ENCODE measurements around the gene SLC44A3. TPM values are rescaled to one million over a fixed set of nuclear protein-coding genes. Genes with fewer than 3 reads are reported as not detected.

The SLC44A3 gene
- total and polyA plus RNA-seq, 2 of the 13 experiments (the other 11 are each of a cell fraction or from before 2014, with no cell fraction given) = 6.8 to 14.1 TPM

DNA sequence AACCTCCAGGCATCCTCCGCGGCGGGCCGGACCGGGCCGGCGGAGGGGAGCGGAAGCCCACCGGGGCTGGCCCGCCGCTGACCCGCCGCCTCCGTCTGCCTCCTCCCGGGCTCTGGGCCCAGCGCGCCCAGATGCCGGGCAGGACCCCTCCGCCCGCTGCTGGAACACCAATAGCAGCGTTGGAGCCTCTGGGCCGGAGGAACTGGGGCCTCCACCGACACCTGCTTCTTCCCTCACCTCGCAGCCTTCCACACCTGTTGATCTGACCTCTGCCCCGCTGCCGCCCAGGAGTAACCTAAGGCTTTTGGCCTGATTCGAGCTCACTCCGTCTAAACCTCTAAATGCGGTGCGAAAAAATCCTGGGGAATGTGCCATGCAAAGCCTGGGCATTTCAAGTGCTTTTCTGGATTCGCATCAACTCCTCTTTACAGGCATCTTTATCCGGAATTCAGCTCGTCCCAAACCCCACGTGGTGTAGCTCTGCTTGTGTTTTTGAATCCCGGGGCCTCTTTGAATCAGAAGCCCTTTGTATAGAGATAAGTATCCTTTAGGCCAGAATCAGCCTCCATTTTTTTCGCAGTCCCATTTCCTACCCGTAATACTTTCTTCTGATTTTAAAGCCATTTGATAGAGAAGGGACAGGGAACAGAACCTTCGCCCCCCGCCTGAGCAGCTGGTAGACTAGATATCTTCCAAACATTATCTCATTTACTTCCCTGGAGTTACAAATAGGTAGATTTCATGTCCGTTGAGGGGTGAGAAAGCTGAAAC is 107.4 kb downstream of the SLC44A3 start (continued):
- TF ChIP-seq PCBP2 (optimal IDR thresholded peaks at IDR 0.05; ENCODE audit: low read depth, low read length, poor library complexity, severe bottlenecking) = no peak
- 0 out of 2 replicates have a peak, but pooled peaks have one; percentile 13 for TF ChIP-seq UBTF (CRISPR knock-in tag; IDR thresholded peaks at IDR 0.05)
- peak; percentile 13; the same call in 1 of the 2 replicates for TF ChIP-seq SIN3A (IDR thresholded peaks at IDR 0.05; ENCODE audit: borderline replicate concordance, low read depth, low read length)
- TF ChIP-seq BRD4 (CRISPR knock-in tag; IDR thresholded peaks at IDR 0.05) = 0 out of 2 replicates have a peak, but pooled peaks have one; percentile 29
- TF ChIP-seq KMT2A (CRISPR knock-in tag; IDR thresholded peaks at IDR 0.05) = 0 out of 2 replicates have a peak, but pooled peaks have one; percentile 5
- TF ChIP-seq KLF6 (CRISPR knock-in tag; IDR thresholded peaks at IDR 0.05) = no peak
- TF ChIP-seq, protein P1, sequence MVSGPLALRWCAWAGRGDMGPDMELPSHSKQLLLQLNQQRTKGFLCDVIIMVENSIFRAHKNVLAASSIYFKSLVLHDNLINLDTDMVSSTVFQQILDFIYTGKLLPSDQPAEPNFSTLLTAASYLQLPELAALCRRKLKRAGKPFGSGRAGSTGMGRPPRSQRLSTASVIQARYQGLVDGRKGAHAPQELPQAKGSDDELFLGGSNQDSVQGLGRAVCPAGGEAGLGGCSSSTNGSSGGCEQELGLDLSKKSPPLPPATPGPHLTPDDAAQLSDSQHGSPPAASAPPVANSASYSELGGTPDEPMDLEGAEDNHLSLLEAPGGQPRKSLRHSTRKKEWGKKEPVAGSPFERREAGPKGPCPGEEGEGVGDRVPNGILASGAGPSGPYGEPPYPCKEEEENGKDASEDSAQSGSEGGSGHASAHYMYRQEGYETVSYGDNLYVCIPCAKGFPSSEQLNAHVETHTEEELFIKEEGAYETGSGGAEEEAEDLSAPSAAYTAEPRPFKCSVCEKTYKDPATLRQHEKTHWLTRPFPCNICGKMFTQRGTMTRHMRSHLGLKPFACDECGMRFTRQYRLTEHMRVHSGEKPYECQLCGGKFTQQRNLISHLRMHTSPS (CRISPR knock-in tag; IDR thresholded peaks at IDR 0.05; ENCODE audit: low read depth) = no peak
- TF ChIP-seq, protein P2, sequence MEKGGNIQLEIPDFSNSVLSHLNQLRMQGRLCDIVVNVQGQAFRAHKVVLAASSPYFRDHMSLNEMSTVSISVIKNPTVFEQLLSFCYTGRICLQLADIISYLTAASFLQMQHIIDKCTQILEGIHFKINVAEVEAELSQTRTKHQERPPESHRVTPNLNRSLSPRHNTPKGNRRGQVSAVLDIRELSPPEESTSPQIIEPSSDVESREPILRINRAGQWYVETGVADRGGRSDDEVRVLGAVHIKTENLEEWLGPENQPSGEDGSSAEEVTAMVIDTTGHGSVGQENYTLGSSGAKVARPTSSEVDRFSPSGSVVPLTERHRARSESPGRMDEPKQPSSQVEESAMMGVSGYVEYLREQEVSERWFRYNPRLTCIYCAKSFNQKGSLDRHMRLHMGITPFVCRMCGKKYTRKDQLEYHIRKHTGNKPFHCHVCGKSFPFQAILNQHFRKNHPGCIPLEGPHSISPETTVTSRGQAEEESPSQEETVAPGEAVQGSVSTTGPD (CRISPR knock-in tag; IDR thresholded peaks at IDR 0.05) = no peak
- TF ChIP-seq, protein P3, sequence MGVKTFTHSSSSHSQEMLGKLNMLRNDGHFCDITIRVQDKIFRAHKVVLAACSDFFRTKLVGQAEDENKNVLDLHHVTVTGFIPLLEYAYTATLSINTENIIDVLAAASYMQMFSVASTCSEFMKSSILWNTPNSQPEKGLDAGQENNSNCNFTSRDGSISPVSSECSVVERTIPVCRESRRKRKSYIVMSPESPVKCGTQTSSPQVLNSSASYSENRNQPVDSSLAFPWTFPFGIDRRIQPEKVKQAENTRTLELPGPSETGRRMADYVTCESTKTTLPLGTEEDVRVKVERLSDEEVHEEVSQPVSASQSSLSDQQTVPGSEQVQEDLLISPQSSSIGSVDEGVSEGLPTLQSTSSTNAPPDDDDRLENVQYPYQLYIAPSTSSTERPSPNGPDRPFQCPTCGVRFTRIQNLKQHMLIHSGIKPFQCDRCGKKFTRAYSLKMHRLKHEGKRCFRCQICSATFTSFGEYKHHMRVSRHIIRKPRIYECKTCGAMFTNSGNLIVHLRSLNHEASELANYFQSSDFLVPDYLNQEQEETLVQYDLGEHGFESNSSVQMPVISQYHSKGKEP (CRISPR knock-in tag; IDR thresholded peaks at IDR 0.05) = no peak
- no peak for TF ChIP-seq HIVEP1 (CRISPR knock-in tag; IDR thresholded peaks at IDR 0.05)
- TF ChIP-seq KDM5A (IDR thresholded peaks at IDR 0.05; ENCODE audit: borderline replicate concordance, low read length) = no peak
- TF ChIP-seq, protein P4, sequence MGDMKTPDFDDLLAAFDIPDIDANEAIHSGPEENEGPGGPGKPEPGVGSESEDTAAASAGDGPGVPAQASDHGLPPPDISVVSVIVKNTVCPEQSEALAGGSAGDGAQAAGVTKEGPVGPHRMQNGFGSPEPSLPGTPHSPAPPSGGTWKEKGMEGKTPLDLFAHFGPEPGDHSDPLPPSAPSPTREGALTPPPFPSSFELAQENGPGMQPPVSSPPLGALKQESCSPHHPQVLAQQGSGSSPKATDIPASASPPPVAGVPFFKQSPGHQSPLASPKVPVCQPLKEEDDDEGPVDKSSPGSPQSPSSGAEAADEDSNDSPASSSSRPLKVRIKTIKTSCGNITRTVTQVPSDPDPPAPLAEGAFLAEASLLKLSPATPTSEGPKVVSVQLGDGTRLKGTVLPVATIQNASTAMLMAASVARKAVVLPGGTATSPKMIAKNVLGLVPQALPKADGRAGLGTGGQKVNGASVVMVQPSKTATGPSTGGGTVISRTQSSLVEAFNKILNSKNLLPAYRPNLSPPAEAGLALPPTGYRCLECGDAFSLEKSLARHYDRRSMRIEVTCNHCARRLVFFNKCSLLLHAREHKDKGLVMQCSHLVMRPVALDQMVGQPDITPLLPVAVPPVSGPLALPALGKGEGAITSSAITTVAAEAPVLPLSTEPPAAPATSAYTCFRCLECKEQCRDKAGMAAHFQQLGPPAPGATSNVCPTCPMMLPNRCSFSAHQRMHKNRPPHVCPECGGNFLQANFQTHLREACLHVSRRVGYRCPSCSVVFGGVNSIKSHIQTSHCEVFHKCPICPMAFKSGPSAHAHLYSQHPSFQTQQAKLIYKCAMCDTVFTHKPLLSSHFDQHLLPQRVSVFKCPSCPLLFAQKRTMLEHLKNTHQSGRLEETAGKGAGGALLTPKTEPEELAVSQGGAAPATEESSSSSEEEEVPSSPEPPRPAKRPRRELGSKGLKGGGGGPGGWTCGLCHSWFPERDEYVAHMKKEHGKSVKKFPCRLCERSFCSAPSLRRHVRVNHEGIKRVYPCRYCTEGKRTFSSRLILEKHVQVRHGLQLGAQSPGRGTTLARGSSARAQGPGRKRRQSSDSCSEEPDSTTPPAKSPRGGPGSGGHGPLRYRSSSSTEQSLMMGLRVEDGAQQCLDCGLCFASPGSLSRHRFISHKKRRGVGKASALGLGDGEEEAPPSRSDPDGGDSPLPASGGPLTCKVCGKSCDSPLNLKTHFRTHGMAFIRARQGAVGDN (CRISPR knock-in tag; IDR thresholded peaks at IDR 0.05) = peak; percentile 65
- TF ChIP-seq, protein P5, sequence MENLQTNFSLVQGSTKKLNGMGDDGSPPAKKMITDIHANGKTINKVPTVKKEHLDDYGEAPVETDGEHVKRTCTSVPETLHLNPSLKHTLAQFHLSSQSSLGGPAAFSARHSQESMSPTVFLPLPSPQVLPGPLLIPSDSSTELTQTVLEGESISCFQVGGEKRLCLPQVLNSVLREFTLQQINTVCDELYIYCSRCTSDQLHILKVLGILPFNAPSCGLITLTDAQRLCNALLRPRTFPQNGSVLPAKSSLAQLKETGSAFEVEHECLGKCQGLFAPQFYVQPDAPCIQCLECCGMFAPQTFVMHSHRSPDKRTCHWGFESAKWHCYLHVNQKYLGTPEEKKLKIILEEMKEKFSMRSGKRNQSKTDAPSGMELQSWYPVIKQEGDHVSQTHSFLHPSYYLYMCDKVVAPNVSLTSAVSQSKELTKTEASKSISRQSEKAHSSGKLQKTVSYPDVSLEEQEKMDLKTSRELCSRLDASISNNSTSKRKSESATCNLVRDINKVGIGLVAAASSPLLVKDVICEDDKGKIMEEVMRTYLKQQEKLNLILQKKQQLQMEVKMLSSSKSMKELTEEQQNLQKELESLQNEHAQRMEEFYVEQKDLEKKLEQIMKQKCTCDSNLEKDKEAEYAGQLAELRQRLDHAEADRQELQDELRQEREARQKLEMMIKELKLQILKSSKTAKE (CRISPR knock-in tag; IDR thresholded peaks at IDR 0.05; ENCODE audit: borderline replicate concordance) = no peak

Data from HepG2 (cell line).